ENCODE data around the gene GRIPAP1. TPM values are rescaled to one million over a fixed set of nuclear protein-coding genes. Genes with fewer than 3 reads are reported as not detected.
A peak's percentile ranks its signal among the peaks of the same experiment; 100 is the strongest.

Gene GRIPAP1, protein sequence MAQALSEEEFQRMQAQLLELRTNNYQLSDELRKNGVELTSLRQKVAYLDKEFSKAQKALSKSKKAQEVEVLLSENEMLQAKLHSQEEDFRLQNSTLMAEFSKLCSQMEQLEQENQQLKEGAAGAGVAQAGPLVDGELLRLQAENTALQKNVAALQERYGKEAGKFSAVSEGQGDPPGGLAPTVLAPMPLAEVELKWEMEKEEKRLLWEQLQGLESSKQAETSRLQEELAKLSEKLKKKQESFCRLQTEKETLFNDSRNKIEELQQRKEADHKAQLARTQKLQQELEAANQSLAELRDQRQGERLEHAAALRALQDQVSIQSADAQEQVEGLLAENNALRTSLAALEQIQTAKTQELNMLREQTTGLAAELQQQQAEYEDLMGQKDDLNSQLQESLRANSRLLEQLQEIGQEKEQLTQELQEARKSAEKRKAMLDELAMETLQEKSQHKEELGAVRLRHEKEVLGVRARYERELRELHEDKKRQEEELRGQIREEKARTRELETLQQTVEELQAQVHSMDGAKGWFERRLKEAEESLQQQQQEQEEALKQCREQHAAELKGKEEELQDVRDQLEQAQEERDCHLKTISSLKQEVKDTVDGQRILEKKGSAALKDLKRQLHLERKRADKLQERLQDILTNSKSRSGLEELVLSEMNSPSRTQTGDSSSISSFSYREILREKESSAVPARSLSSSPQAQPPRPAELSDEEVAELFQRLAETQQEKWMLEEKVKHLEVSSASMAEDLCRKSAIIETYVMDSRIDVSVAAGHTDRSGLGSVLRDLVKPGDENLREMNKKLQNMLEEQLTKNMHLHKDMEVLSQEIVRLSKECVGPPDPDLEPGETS
- 24.4 and 38.2 TPM in 2 replicates for total RNA-seq

DNA sequence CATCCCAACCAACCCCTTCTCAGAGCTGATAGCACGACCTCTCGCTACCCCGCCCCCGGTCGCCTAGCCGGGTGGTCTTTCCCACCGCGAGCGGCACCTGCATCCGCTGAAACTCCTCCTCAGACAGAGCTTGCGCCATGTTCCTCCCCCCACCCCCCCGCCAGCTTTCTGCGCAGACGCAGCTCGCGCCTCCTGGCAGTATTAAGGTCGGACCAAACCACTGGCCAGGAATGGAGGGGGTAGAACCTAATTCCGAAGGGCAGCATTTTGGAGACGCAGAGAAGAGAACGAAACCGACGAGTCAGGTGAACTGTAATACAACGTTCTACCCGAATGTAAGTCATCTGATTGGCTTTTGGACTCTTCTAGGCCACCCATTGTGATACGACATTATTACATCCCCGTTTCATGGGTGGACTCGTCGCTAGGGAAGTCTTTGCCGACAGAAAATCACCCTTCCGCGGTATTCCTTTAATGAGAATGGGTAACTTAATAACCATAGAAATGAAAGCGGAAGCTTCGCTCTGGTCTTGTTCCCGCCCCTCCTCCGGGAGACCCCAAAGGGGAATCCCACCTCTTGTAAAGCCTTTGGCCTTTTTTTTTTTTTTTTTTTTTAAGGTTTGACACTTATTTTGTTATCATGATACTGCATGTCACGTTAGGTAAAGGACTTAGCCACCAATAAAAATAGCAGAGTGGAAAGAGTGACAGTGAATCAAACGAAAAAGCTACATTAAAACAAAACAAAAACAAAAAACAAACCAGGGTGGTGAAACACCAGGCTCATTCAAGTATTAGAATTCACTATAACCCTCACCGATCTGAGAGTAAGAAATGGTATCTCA is at the start of gene GRIPAP1:
Gene GRIPAP1, minus strand, starts transcription at position 174 of the 845 bp plus-strand sequence. Its CDS starts 35 bp downstream, at position 139.
- DNase-seq (ENCODE audit: extremely low read depth, low read depth, low spot score) = peak; percentile 73

DNA sequence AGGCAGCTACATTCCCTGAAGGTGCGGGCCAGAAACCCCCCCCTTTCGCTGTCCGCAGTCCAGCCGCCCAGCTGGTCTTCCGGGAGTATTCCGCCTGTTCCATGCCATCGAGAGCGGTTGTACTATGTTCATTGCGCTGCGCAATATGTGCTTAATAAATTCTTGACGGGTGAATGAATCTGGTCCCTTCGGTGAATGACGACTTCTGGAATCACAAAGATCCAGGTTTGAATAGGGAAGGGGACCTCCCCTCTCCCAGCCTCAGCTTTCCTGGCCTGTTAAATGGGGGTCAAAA is 41.9 kb upstream of the GRIPAP1 start:
- DNase-seq (ENCODE audit: extremely low read depth, low read depth, low spot score) = no peak

DNA sequence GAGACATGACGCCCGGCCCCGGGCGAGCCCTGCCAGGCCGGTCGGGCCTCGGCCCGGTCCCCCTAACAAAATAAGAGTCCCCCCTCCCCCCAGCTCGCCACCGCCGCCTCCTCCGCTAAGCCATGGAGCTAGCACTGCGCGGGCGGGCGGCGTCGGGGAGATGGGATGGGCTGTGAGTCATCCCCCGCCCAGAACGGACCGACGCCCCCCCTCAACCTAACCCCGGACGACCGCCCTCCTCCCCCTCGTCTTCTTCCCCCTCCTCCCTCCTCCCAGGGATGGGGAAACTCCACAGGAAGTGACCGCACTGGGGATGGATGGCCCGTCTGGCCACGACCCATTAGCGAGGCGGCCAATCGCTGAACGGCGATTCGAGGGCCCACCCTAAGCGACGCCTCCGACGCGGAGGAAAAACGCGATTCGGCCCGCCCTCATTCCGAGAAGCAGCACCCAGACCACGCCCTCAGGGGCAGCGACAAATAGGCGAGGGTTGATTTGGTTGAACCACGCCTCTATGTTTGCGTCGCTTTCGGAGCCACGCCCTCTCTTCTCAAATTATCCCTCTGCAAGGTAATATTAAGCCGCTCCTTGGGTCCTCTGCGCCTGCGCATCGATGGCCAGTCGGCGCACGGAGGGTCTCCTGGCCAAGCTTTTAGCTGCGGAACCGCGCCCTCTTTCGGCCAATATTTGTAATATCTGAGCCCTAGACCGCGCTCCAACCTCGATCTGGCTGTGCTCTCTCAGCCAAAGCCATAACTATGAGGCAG is 41.3 kb upstream of the GRIPAP1 start, which contains the start of gene TFE3:
Gene TFE3, minus strand, starts transcription at position 138 of the 767 bp plus-strand sequence. Its CDS starts 131 bp downstream, at position 7.
- DNase-seq (ENCODE audit: extremely low read depth, low read depth, low spot score) = peak; percentile 88

DNA sequence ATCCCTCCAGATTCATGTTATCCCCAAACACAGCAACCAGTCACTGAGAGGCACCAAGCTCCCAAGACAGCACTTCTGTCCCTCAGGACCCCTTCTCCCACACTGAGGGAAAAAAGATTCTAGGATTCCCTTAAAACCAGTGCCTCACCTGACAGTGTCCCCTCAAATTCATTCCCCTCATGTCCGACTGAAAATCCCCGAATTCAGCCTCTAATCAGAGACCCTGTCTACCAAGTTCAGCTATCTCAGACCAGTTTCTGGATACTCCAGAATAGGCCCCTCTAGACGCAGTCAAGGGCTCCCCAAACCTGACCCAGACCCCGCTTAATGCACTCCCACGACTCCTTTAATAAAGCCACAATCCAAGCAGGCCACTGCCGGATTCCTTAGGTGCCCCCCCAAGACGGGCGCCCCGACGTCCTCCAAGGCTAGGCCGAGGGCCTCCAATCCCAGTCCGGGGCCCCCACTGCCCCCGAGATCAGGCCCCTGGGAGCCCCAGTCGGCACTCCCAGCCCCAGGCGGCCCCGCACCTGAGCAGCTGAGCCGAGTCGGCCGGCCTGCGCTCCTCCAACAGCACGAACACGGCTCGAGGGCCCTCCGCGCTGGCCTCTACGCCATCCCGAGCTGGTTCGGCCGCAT is 40.6 kb upstream of the GRIPAP1 start:
- no peak for DNase-seq (ENCODE audit: extremely low read depth, low read depth, low spot score)

DNA sequence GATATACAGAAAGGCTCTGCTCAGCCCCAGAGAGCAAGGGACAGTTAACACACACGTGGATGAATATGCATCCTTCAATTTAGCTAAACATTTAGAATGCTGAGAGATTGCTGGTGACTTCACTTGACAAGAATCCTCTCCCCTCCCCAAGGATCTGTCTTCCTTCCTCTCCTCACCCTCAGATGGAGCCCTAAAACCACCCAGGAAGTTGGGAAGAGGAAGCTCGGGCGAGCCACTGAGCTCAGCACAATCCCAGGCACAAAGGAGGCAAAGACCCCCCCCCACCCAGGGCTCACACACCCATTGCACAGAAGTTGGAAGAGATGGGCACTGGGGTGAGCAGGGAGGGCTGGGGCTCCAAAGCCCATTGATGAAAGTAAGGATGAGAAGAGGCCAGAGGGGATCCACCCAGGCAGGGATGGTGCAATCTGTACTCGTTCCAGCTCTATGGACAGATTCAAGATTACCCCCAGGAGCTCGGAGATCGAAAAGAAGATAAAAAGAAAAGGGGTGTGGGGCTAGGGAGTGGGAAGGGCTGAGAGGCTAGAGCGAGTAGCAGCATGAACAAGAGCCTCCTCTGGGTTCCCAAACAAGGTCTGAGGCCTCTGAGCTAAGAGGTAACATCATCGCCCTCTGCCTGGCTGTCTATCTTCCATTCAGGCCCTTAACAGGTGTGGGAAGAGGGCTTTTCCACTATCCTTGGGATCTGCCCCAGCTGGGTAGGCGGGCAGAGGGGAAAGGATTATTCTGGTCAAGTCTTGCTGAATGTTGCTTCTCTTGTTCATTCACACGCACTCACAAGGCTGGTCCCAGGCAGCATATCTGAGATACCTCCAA is 39.9 kb upstream of the GRIPAP1 start:
- no peak for DNase-seq (ENCODE audit: extremely low read depth, low read depth, low spot score)

DNA sequence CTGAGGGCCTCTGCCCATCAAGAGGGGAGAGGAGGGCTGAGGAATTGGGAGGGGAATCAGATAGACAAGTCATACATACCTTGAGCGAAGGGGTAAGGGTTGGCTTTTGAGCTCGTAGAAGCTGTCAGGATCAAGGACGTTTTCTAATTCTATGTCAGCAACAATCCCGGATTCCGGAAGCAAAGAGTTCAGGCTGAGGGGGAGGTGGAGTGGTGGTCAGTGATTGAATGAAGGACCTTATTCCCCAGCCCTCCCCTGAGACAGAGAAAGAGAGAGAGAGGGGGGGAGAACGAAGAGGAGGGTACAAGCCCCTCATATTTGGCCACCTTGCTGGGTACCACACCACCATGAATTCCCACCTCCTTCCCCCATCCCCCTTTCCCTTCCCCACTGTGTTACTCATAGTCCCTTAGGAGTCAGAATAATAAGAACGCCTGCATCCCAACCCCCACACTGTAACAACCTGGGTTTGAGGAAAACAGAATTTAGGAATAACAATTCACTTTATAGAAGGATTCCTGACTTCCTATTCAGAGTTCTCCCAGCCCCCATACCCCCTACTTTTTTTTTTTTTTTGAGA is 38.4 kb upstream of the GRIPAP1 start:
- no peak for DNase-seq (ENCODE audit: extremely low read depth, low read depth, low spot score)

DNA sequence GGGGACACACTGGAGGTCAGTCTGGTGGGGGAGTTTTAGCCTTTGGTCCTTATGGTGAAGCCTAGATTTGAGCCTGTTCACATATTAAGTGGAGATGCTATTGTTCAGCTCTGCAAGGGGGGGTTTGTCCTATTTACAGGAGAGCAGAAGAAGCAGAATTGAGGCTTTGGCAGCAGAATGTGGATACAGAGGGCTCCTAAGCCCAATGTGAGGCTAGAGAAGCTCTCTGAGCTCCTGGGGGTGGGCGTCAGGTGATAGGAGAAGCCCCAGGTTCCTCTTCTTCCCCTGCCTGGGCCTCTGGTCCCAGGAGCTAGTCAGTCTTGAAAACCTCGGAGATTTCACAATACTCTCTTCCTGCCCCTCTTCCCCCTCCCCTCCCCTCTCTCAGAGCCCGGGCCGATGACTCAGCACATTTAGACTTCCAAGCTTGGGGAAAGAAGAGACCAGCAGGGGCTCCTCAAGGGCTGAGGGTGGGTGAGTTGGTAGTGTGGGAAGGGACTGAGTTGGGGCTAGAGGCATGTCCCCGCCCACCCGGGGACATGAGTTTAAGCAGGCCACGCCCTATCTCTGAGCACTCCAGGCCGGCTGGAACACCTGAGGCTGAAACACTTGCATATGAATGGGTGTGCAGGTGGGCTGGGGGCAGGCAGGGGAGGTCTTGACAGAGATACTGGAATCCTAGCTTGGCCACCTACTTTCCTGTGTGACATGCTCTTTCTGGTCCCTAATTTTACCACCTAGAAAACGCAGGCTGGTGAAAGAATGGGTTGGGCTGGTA is 37.7 kb upstream of the GRIPAP1 start:
- DNase-seq (ENCODE audit: extremely low read depth, low read depth, low spot score) = peak; percentile 45

DNA sequence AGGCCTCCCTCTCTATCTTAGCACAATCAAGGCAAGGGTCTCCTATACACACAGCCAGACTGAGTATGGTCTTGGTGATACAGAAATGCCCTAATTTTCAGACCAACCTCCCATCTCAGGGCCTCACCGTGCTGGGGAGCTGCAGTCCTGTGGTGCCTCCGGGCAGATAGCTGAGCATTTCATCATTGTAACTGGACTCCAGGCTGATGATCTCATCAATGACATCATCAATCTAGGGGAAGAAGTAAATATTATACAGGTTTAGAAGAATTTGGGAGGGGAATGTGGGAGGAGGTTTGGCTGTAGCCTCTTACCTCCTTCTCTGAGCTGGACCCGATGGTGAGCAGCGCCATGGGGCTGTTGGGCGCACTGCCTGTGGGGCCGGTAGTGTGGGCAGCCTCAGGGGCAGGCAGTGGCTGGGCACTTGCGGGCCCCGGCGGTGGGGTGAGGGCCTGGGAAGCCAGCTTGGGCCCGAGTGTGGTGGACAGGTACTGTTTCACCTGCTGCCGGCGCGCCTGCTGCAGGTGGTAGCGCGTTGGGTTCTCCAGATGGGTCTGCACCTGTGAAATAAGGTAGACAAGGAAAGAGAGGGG is 35.9 kb upstream of the GRIPAP1 start:
- no peak for DNase-seq (ENCODE audit: extremely low read depth, low read depth, low spot score)

DNA sequence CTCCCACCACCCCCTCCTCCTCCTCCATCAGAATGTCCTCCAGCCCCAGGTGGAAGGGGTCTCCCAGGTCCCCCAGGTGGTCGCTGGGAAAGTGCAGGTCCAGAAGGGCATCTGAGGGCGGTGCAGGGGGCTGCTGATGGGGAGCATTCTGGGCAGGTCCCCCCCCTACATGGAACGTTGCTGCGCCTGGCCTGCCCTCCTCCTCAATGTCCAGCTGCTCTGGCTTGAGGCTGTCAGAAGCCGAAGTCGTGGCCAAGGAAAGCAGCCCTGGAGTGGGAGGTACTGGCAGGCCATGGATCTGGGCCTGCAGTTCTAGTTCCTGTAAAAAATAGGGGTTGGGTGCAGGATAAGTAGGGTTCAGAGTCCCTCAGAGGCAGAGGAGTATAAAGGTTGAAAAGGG is 28.2 kb upstream of the GRIPAP1 start:
- DNase-seq (ENCODE audit: extremely low read depth, low read depth, low spot score) = no peak

DNA sequence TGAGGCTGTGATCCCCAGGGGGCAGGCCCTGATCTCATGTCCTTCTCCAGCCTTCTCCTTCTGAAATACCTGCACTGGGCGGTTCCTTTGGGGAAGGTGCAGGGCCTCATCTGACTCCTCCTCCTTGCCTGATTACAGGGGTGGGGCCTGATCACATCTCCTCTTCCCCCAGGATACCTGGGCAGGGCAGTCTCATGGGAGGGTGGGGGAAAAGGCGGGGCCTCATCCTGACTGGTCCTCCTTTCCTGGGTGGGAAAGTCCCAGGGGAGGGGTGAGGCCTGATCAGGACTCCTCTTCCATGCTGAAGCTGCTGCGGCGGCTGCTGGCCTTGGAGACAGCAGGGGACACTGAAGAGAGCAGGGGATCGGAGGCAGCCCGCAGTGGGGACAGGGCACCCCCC is 27.8 kb upstream of the GRIPAP1 start:
- no peak for DNase-seq (ENCODE audit: extremely low read depth, low read depth, low spot score)

DNA sequence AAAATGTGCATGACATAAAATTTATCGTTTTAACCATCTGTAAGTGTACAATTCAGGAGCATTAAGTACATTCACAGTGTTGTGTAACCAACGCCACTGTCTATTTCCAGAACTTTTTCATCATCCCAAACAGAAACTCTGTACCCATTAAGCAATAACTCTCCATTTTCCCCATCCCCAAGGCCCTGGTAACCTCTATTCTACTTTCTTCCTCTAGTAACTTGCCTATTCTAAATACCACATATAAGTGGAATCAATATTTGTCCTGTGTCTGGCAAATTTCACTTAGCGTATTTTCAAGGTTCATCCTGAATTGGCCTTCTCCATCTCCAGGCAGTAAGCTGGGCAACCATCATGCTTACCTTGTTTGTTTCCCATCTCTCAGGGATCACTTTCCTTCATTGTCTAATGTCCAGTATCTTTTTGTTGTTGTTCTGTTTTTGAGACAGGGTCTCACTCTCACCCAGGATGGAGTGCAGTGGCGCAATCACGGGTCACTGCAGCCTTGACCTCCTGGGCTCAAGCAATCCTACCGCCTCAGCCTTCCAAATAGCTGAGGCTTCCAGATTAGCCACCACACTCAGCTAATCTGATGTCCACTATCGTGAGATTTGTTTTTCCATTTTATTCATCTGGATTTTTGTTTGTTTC is 17.7 kb upstream of the GRIPAP1 start:
- no peak for DNase-seq (ENCODE audit: extremely low read depth, low read depth, low spot score)

DNA sequence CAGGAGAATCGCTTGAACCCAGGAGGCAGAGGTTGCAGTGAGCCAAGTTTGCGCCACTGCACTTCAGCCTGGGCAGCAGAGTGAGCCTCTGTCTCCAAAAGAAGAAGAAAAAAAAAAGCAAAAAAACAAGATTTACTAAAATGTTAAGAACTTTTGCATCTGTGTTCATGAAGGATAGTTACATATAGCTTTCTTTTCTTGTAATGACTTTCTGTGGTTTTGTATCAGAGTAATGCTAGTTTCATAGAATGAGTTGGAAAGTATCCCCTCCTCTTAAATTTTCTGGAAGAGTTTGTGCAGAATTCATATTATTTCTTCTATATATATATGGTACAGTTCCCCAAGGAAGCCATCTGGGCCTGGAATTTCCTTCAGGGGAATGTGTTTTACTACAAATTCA is 17.0 kb upstream of the GRIPAP1 start:
- no peak for DNase-seq (ENCODE audit: extremely low read depth, low read depth, low spot score)

DNA sequence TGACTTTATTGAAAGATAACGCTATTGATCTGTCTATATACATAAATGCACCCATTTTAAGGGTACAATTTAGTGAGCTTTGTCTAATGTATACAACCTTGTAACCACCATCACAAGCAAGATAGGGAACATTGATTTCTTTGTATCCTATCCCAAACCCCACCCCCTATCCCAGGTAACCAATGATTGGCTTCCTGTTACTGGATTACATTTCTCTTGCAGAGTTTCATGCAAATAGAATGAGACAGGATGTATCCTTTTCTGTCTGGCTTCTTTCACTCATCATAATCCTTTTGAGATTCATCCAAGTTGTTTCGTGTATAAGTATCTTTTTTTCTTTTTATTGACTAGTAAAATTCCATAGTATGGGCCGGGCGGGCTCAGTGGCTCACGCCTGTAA is 1.6 kb upstream of the GRIPAP1 start:
- no peak for DNase-seq (ENCODE audit: extremely low read depth, low read depth, low spot score)

DNA sequence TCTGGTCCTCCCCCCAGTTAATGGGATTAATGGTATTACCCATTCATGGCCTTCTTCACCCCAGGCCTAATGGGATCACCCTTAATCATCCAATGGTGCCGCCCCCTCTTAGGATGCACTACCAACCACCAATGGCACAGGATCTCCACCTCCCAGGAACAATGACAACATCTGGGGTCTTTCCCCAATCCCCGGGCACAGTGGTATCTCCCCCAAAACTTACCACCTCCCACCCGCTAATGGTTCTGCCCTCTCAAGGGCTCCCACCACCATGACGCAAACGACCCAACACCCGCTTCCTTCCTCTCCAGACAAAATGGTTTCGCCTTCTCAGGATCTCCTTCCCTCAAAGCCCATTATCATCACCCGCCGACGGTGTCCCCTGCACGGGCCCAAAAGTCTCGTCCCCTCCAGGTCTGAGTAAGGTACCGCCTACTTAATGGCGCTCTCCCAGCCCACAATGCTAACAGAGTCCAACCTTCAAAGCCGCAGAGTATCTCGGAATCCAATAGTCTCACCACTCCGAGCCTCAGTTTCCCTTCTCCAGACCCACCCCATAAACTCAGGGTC is 458 bp downstream of the GRIPAP1 start:
- peak; percentile 27 for DNase-seq (ENCODE audit: extremely low read depth, low read depth, low spot score)

DNA sequence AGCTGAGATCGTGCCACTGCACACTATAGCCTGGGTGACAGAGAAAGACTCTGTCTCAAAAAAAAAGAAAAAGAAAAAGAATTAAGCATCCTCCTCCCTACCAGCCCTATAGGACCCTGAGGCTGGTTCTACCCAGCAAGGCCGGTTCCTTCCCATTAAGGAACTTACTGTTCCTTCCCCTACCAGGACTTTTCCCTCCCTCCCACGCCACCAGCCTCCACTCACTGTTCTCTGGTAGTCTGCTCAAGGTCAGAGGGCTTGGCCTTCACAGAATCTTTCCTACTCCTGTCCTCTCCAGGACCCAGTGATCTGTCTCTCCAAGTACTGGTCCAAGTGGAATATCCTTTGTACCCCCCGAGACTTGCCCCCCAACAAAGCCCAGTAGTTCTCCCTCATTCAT is 1.4 kb downstream of the GRIPAP1 start:
- DNase-seq (ENCODE audit: extremely low read depth, low read depth, low spot score) = no peak

DNA sequence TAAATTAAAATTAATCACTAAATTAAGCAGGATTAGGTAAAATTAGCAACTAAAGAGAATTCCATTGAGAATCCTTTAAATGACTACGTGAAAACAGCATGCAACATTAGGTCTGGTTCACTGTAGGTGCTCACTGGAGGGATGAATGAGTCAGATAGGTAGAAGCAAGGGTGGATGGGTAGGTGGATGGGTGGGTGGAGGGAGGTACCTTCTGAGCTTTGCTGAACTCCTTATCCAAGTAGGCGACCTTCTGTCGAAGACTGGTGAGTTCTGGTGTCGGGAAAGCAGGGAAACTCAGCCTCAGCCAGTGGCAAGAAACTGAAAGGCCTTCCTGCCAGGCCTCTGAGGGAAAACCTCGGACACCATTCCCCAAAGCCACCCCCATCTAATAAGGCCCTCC is 3.0 kb downstream of the GRIPAP1 start:
- no peak for DNase-seq (ENCODE audit: extremely low read depth, low read depth, low spot score)

DNA sequence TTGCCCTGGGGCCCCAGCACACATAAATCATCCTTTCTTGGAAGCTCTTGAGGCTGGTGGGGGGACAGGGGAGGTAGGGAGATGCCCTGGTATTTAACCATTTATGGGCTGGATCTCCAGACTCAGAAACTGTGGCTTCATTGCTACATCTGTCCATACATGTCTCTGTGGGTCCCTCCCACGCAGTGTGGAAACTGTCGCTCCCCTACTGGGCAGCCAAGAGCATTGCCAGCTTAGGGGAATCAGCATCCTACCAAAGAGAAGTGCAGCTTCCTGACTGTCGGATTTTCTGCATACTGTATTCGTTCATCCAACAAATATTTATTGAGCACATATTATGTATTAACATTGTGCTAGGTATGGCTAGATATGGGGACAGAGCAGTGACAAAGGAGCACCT is 3.7 kb downstream of the GRIPAP1 start:
- no peak for DNase-seq (ENCODE audit: extremely low read depth, low read depth, low spot score)

Data from glomerular endothelial cell (primary cell).